NCI-H1105 (cell line): ENCODE data around the gene IDH2.
"Not testable (repeated sequence)": the region's sequence is repeated elsewhere in the genome, so short reads cannot be mapped to it uniquely, and the experiment has no call there.

Experiments
- DNase-seq: peaks from one replicate; lab custom pipeline; 2025; lab: John Stamatoyannopoulos, UW

IDH2 gene

GRCh38 chr15:90101969-90102890 is at the start of gene IDH2:
Gene IDH2 (minus strand): TSS chr15:90102468. CDS start chr15:90102390, 78 bp downstream.
- peak; percentile 33 for DNase-seq

- not testable (repeated sequence) for DNase-seq
These were observed 48.3 kb upstream of the IDH2 start for GRCh38 chr15:90150551-90150950.

GRCh38 chr15:90149609-90150340 is 47.5 kb upstream of the IDH2 start:
- no peak for DNase-seq

GRCh38 chr15:90146198-90146761 is 44.0 kb upstream of the IDH2 start:
- DNase-seq, result not testable (repeated sequence)

- DNase-seq, result no peak
These were observed 43.5 kb upstream of the IDH2 start for GRCh38 chr15:90145761-90146160.

GRCh38 chr15:90145259-90145658 is 43.0 kb upstream of the IDH2 start:
- DNase-seq, result no peak

GRCh38 chr15:90143166-90143655 is 40.9 kb upstream of the IDH2 start:
- DNase-seq, result no peak

GRCh38 chr15:90142216-90143165 is 40.2 kb upstream of the IDH2 start:
- DNase-seq, result no peak

- DNase-seq, result no peak
These were observed 39.4 kb upstream of the IDH2 start for GRCh38 chr15:90141646-90142045.

- DNase-seq, result not testable (repeated sequence)
These were observed 37.3 kb upstream of the IDH2 start for GRCh38 chr15:90139549-90139948.

- DNase-seq, result no peak
These were observed 36.0 kb upstream of the IDH2 start for GRCh38 chr15:90138071-90138833.

GRCh38 chr15:90132437-90132836 is 30.2 kb upstream of the IDH2 start:
- DNase-seq, result no peak

GRCh38 chr15:90131848-90132247 is 29.6 kb upstream of the IDH2 start:
- DNase-seq, result no peak

- DNase-seq, result no peak
These were observed 28.0 kb upstream of the IDH2 start for GRCh38 chr15:90130291-90130690.

- no peak for DNase-seq
These were observed 24.5 kb upstream of the IDH2 start for GRCh38 chr15:90126596-90127435.

GRCh38 chr15:90126022-90126421 is 23.8 kb upstream of the IDH2 start:
- no peak for DNase-seq

GRCh38 chr15:90124507-90124906 is 22.2 kb upstream of the IDH2 start:
- DNase-seq, result no peak

- DNase-seq, result no peak
These were observed 18.8 kb upstream of the IDH2 start for GRCh38 chr15:90121086-90121485.

GRCh38 chr15:90119367-90119766 is 17.1 kb upstream of the IDH2 start:
- DNase-seq, result no peak

GRCh38 chr15:90115783-90116182 is 13.5 kb upstream of the IDH2 start:
- DNase-seq, result no peak
